ENCODE measurements around the gene CDON. TPM values are rescaled to one million over a fixed set of nuclear protein-coding genes. Genes with fewer than 3 reads are reported as not detected.

CDON gene
- total RNA-seq, 1 donor: 12.3 TPM

DNA sequence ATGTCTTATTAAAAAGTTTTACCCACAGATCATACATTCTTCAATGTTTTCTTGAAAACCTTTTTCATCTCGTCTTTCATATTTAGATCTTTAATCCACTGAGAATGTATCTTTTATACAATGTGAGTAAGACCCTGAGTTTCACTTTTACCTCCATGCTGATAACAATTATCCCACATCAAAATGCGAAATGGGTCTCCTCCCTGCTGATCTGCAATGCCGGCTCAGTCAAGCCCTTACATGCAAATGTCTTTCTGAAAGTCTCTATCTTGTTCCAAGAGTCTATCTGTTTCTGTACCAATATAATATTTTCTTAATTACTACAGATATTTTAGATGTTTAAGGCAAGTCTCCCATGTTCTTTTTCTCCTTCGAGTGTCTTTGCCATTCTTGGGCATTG is 50.9 kb downstream of the CDON start:
- TF ChIP-seq, protein P1, sequence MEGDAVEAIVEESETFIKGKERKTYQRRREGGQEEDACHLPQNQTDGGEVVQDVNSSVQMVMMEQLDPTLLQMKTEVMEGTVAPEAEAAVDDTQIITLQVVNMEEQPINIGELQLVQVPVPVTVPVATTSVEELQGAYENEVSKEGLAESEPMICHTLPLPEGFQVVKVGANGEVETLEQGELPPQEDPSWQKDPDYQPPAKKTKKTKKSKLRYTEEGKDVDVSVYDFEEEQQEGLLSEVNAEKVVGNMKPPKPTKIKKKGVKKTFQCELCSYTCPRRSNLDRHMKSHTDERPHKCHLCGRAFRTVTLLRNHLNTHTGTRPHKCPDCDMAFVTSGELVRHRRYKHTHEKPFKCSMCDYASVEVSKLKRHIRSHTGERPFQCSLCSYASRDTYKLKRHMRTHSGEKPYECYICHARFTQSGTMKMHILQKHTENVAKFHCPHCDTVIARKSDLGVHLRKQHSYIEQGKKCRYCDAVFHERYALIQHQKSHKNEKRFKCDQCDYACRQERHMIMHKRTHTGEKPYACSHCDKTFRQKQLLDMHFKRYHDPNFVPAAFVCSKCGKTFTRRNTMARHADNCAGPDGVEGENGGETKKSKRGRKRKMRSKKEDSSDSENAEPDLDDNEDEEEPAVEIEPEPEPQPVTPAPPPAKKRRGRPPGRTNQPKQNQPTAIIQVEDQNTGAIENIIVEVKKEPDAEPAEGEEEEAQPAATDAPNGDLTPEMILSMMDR (IDR thresholded peaks at IDR 0.05; ENCODE audit: extremely low read depth, low read depth, low read length): no peak
- Histone ChIP-seq H3K36me3 (ENCODE audit: insufficient read depth, low read length) (no peaks in the 10 kb centered on the region), H3K4me1 (ENCODE audit: insufficient read depth, low read length) (peaks cover 6% of the 10 kb centered on the region), H3K79me2 (ENCODE audit: insufficient read depth, low read length) (no peaks in the 10 kb centered on the region), H3K9me3 (ENCODE audit: low read depth, low read length) (no peaks in the 10 kb centered on the region), H3K4me2 (ENCODE audit: insufficient read depth, low read length) (no peak overlapping the region), H3K27ac (ENCODE audit: low read depth, low read length) (no peak overlapping the region), H4K20me1 (ENCODE audit: insufficient read depth, low read length) (no peaks in the 10 kb centered on the region), H2AFZ (ENCODE audit: low read length) (no peak overlapping the region), H3K27me3 (ENCODE audit: insufficient read depth, low read length) (peaks cover 13% of the 10 kb centered on the region), H3K4me3 (ENCODE audit: insufficient read depth, low read length) (no peak overlapping the region)
- no peak for DNase-seq (ENCODE audit: insufficient read length, low spot score, missing footprints)

DNA sequence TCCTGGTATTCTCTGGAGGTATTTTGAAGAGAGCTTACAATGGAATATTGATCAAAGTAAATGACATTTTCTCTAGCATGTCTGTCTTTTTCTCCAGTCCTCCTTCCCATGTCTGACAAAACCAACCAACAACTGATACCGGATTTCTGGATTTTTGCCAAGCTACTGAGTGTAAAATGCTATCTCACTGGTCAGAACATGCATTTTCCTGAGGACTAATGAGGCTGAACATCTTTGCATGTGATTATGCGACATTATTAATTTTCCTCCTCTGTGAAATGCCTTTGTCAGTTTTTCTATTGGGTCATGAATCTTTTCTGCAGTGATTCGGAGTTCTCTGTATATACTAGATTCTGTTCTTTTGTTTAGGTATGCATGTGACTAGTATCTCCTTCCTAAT is 51.4 kb downstream of the CDON start:
- H2AFZ ChIP-seq (ENCODE audit: low read length): no peak overlapping the region
- no peak overlapping the region for H3K4me2 ChIP-seq (ENCODE audit: insufficient read depth, low read length)
- no peak for DNase-seq (ENCODE audit: insufficient read length, low spot score, missing footprints)
- no peaks in the 10 kb centered on the region for H3K9me3 ChIP-seq (ENCODE audit: low read depth, low read length)
- no peaks in the 10 kb centered on the region for H4K20me1 ChIP-seq (ENCODE audit: insufficient read depth, low read length)
- H3K4me1 ChIP-seq (ENCODE audit: insufficient read depth, low read length): peaks cover 6% of the 10 kb centered on the region
- no peaks in the 10 kb centered on the region for H3K36me3 ChIP-seq (ENCODE audit: insufficient read depth, low read length)
- H3K27ac ChIP-seq (ENCODE audit: low read depth, low read length): no peak overlapping the region
- peaks cover 13% of the 10 kb centered on the region for H3K27me3 ChIP-seq (ENCODE audit: insufficient read depth, low read length)
- H3K4me3 ChIP-seq (ENCODE audit: insufficient read depth, low read length): no peak overlapping the region
- H3K79me2 ChIP-seq (ENCODE audit: insufficient read depth, low read length): no peaks in the 10 kb centered on the region
- TF ChIP-seq, protein P1 (IDR thresholded peaks at IDR 0.05; ENCODE audit: extremely low read depth, low read depth, low read length): no peak

DNA sequence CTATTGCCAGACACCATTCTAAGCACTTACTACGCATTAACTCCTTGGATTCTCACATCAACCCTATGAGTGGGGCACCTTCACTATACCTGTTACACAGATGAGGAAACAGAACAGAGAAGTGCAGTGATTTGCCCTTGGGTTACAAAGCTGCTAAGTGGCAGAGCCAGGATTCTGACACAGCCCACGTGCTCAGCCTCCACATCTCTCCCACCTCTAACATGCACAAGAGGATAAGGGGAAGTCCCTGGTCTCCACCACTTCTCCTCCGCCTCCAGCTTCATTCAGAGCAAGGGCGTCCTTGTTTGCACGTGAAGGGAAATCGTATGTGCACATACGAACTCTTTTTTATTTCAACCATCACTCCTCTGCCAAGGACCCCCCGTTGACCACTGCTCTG is 53.7 kb downstream of the CDON start:
- Histone ChIP-seq H3K36me3 (ENCODE audit: insufficient read depth, low read length) (no peaks in the 10 kb centered on the region), H3K9me3 (ENCODE audit: low read depth, low read length) (no peaks in the 10 kb centered on the region), H3K4me1 (ENCODE audit: insufficient read depth, low read length) (peaks cover 6% of the 10 kb centered on the region), H3K4me2 (ENCODE audit: insufficient read depth, low read length) (no peak overlapping the region), H3K79me2 (ENCODE audit: insufficient read depth, low read length) (no peaks in the 10 kb centered on the region), H3K27me3 (ENCODE audit: insufficient read depth, low read length) (peaks cover 13% of the 10 kb centered on the region), H3K27ac (ENCODE audit: low read depth, low read length) (no peak overlapping the region), H3K4me3 (ENCODE audit: insufficient read depth, low read length) (no peak overlapping the region), H4K20me1 (ENCODE audit: insufficient read depth, low read length) (no peaks in the 10 kb centered on the region), H2AFZ (ENCODE audit: low read length) (no peak overlapping the region)
- TF ChIP-seq, protein P1 (IDR thresholded peaks at IDR 0.05; ENCODE audit: extremely low read depth, low read depth, low read length): no peak
- DNase-seq (ENCODE audit: insufficient read length, low spot score, missing footprints): no peak

DNA sequence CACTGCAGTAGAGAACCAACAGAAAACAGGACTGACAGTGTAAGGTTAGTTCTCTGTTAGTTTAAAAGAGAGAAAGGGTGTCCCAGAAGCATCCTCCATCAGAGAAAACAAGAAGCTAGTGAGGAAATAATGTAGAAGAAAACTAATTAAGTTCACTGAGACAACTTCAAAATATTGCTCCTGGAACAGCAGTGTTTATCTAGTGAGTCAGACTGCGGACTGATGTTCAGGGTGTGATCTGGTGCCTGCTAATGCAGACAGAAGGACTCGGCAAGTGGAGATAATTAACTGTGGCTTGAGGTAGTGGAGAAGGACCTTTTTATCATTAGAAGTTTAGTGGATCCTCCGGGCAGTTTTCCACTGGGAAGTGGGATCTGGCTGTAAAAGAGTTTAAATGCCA is 55.4 kb downstream of the CDON start:
- H3K4me2 ChIP-seq (ENCODE audit: insufficient read depth, low read length): peak overlapping the region; percentile 39
- H3K9me3 ChIP-seq (ENCODE audit: low read depth, low read length): no peaks in the 10 kb centered on the region
- H3K4me3 ChIP-seq (ENCODE audit: insufficient read depth, low read length): no peak overlapping the region
- TF ChIP-seq, protein P1 (IDR thresholded peaks at IDR 0.05; ENCODE audit: extremely low read depth, low read depth, low read length): no peak
- H3K4me1 ChIP-seq (ENCODE audit: insufficient read depth, low read length): peaks cover 6% of the 10 kb centered on the region
- H3K79me2 ChIP-seq (ENCODE audit: insufficient read depth, low read length): no peaks in the 10 kb centered on the region
- no peak overlapping the region for H2AFZ ChIP-seq (ENCODE audit: low read length)
- no peak for DNase-seq (ENCODE audit: insufficient read length, low spot score, missing footprints)
- H3K27me3 ChIP-seq (ENCODE audit: insufficient read depth, low read length): peaks cover 13% of the 10 kb centered on the region
- no peaks in the 10 kb centered on the region for H3K36me3 ChIP-seq (ENCODE audit: insufficient read depth, low read length)
- H3K27ac ChIP-seq (ENCODE audit: low read depth, low read length): no peak overlapping the region
- H4K20me1 ChIP-seq (ENCODE audit: insufficient read depth, low read length): no peaks in the 10 kb centered on the region

Data from osteoblast (primary cell).